SHP77 treated with DMSO at 0.1 percent for 48 hours (cell line): ENCODE data around the gene TMEM94.
"Not testable (repeated sequence)": the region's sequence is repeated elsewhere in the genome, so short reads cannot be mapped to it uniquely, and the experiment has no call there.

Experiments used
- DNase-seq: peaks from one replicate; lab custom pipeline; 2025; lab: John Stamatoyannopoulos, UW

TMEM94 gene

DNA sequence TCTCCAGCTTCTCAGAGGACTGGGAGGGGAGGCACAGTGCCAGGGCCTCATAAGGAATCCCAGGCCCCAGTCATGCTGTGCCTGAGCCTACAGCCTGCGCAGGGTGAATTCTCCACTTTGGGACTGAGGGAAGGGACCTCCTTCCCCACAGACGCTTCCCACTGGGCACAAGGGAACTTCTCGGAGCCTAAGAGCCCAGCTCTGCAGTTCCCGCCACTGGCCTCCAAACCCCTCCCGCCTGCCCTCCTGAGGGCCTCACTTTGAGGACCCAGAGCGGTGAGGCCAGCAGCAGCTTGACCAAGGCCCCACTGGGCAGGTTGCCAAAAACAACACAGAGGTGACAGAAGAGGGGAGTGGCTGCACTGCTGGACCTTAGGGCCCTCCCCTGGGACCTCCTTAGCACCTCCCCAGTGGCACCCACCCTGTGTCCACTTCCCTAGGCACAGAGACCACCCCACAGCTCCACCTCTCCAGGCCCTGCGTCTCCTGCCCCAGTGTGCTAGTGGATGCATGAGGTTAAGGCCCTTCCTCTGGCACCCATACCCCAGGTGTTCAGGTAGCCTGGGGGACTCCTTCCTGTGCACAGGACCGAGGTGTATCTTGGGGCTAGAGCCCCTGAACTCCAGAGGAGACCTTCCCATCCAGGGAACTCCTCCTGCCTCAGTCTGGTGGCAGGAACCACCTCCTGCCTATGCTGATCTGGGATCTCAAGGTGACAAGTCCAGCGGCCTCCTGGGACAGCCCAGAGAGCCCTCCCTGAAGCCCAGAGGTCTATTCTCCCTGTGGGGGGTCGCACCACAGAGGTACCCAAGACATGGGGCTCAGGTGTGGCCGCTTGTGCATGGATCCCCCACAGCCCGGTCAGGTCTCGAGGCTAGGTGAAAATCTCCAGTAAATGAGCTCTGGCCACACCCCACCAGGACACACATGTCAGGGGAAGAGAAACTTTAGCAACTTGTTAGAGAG is 55.5 kb downstream of the TMEM94 start:
- peak; percentile 28 for DNase-seq

DNA sequence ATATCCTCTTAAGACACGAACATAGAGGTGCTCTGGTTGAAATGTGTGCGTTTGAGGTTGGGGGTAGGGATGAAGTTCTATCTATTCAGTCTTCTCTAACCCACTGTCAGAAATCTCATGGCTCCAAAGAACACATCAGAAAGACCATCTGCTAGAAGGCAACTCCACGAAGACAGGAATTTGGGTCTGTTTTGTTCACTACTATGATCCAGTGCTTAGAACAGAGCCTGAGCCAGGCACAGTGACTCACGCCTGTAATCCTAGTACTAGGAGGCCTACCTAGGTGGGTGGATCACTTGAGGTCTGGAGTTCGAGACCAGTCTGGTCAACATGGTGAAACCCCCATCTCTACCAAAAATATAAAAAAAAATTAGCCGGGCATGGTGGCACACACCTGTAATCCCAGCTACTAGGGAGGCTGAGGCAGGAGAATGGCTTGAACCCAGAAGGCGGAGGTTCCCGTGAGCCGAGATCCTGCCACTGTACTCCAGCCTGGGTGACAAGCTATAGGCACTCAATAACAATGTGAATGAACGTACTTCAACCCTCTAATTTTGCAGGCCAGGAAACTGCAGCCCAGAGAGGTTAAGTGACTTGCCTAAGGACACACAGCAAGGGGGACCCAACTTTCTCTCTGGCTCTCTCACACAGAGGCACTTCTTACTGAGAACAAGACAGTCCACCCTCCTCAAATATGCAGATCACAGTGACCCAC is 56.6 kb downstream of the TMEM94 start:
- no peak for DNase-seq

DNA sequence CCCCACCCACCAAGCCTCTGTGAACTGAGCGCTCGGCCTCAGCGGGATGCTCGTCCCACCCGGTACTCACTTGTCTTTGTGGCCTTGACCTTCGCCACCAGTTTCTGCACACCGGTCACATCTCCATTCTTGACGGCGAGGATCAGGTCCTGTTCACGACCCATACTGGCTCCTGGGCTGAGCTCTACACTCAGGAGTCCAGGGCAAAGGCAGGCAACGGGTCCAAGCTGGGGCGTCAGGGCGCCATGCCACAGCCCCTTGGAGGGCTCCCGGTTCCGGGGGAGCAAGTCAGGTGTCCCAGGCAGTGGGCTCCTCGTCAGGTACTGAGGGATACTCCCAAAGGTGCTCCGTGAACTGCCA is 57.2 kb downstream of the TMEM94 start:
- no peak for DNase-seq

DNA sequence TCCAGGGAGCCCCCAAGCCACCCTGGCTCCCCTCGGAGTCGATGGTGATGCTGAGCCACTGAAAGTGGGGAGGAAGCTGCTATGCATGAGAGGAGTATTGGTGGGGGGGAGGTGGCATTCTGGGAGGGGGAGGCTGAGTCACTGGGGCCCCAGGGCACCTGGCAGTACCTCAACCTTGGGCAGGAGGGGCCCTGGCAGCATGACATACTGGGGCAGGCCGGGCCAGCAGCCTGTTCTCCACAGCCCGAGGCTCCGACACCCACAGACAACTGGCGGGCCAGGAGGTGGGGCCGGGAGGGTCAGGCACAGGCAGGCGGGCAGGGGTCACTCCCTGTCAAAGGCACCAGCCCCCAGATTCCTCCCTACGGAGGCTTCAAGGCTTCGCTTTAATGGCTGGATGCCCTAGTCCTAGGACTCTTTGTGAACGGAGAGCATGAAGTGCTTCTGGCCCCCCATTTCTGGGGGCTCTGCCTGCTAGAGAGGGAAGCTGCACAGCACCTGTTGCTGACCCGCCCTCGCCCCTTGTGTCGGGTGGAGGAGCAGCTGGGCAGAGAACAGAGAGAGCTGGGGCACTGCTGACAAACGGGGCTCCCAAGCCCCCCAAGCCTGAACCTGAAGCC is 58.0 kb downstream of the TMEM94 start:
- no peak for DNase-seq

DNA sequence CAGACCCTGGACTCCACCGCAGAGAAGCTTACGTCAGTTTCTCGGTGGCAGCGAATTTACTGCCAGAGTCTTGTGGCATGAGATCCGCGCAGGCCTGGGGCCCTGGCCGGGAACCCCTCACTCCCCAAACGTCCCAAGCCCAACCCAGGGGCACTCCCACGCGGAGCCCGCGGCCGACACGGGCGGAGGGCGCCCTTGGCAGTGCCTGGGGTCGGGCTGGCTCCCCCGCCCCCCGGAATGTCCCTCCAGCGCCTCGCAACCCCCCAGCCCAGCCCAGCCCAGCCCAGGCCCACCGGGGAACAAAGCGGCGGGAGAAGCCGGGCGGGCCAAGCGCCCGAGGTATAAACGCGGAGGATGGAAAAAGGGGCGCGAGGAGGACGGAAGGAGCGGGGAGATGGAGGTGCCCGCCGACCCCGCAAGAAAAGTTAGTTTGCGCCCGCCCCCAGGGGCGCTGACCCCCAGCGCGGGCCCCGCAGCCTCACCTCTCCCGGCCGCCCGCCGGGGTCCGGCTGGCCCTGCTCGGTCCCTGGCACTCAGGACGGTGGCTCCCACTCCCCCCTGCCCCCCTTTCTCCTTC is 58.6 kb downstream of the TMEM94 start:
- no peak for DNase-seq

DNA sequence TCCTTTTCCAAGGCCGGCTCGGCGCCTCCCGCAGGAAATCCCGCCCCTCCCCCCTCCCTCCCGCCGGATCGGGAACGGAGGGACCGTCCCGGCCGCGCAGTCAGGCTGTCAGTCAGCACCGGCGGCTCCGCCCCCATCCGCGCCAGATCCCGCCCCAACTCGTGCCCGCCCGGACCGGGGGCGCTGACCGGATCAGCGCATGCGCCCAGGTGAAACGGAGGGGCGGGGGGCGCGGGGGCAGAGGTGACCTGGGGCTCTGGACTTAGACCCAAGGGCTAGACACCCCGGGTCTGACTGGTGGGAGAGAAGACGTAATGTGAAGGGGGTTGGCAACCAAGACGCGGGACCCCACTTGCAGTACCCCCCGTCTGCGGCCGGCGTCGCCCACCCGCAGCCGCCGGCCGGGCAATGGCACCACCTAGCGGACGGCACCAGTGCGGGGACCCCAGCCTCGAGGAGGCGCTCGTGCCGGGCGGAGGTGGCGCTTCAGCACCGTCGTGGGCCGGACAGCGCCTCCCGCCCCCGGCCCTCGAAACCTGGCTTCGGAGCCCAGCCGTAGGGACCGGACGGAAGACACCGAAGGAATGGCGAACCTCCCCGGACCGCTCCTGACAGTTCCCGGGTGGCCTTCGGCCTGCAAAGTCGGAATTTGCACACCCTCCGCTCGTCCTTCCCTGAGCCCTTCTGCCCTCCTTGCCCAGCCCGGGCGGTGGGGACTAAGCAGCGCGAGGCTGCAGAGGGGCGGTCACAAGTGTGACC is 59.2 kb downstream of the TMEM94 start, which contains the start of gene CASKIN2:
Gene CASKIN2 (minus strand): TSS at position 42 of the 759 bp plus-strand sequence. CDS start 1,733 bp downstream, outside the sequence.
- peak; percentile 80 for DNase-seq

DNA sequence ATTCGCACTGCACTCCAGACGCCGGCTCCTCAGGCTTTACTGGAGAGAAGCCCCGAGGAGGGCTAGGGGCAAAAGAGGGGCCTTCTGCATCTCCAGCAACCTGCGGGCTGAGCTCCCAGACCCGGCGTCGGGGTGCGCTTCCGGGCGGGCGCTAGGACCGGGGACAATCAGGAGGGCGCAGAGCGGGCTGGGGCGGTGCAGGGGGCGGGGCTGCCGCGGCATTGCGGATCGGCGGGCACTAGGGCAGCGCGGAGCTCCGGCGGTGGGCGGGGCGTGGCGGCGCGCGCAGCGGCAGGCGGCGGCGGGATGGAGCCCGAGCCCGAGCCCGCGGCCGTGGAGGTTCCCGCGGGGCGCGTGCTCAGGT is 59.8 kb downstream of the TMEM94 start, which contains the start of gene TSEN54:
Gene TSEN54 (plus strand): TSS at position 274 of the 364 bp plus-strand sequence. CDS start 33 bp downstream, at position 307.
- DNase-seq = peak; percentile 80

DNA sequence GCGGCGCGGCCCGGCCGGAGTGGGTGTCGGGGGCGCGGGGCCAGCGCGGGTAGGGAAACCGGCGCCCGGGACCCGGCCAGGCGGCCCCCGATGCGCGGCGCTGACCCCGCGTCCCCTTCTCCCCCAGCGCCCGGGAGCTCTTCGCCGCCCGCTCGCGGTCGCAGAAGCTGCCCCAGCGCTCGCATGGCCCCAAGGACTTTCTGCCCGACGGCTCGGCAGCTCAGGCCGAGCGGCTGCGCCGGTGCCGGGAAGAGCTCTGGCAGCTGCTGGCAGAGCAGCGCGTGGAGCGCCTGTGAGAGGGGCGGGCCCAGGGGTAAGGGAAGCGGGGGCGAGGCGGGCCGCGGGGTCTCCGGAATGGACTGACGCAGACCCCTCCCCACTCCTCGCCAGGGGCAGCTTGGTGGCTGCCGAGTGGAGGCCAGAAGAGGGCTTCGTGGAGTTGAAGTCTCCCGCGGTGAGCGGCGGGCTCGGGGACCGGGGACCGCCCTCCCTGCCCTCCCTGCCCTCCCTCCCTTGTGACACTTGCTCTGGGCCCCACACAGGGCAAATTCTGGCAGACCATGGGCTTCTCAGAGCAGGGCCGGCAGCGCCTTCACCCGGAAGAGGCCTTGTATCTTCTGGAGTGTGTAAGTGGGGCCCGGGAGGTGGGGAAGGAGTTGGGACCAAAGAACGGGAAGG is 60.3 kb downstream of the TMEM94 start:
- DNase-seq = no peak

DNA sequence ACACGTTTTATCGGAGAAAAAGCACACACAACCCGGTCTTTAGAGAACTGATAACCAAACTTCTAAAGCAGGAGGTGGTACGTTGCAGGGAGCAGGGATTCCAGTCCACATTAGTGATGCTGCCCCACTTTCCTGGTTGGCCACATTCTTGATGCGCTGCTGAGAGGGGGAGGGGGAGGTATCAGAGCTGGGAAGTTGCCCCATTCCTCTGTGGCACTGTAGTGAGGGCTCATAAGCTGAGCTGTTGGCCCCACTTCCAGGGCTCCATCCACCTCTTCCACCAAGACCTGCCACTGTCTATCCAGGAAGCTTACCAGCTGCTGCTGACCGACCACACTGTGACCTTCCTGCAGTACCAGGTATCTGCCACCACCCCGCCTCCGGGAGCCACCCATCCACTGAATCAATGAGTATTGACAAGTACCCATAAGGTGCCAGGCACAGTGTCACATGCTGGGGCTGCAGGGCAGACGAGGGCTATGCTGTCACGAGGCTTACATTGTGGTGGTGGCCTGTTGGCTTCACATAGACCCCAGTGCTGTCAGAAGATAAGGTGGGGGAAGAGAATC is 60.9 kb downstream of the TMEM94 start:
- peak; percentile 4 for DNase-seq

DNA sequence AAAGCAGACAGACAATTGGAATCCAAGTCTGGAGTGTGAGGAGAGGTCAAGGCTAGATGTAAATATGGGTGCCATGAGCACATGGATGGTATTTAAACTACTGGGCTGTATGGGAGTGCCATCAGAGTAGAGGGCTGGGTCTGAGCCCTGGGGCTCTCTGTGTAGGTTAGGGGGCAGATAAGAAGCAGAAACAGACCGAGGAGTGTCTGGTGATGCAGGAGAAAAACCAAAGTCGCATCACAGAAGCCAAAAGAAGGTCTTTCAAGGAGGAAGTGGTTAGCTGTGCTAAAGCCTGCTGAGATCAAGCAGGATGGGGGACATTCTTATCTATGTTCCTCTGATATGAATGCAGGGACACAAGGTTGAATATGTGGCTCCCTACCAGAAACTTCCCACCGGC is 61.8 kb downstream of the TMEM94 start:
- DNase-seq = no peak

DNA sequence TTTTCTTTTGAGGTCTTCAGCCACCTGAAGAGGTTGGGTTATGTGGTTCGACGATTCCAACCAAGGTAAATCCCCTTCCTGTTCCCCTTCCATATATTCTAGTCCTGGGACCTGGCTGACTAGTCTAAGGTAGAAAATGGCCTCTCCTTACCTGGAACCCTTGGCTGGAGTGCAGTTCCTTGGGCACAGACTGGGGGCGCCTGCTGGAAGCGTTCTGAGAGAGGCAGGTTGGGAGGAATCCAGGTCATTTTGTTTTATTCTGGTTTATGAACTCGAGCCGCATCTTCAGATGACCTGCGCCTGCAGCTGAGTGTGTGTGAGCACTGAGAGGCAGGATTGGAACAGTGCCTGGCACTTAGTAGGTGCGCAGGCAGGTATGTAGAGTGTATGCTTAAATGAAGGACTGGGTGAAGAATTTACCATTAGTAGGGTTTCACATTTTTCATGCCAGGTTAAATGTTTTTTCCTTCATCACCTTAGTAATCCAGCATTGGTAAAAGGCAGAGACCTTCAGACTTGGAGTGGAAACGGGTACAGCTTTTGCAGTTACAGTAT is 62.6 kb downstream of the TMEM94 start:
- DNase-seq = no peak

DNA sequence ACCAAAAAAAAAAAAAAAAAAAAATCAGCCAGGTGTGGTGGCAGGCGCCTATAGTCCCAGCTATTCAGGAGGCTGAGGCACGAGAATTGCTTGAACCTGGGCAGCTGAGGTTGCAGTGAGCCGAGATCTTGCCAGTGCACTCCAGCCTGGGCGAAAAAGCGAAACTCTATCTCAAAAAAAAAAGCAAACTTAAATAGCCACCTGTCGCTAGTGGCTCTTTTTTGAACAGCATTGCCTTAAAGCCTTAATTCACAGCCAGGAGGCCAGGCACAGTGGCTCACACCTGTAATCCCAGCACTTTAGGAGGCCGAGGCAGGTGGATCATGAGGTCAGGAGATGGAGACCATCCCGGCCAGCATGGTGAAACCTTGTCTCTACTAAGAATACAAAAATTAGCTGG is 64.0 kb downstream of the TMEM94 start:
- not testable (repeated sequence) for DNase-seq

DNA sequence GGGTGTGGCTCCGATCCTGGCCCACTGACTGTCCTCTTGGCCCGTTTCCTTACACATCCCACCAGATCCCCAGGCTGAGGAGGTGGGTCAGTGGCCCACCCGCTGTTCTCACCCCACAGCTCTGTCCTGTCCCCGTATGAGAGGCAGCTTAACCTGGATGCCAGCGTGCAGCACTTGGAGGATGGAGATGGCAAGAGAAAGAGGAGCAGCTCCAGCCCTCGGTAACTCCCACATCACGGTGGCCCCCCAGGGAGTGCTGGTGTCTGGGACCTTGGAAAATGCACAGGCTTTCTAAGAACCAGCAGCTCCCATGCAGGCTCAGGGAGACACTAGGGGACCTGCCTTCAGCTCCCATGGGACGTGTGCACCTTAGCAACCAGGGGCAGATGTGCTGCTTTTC is 64.9 kb downstream of the TMEM94 start:
- no peak for DNase-seq

DNA sequence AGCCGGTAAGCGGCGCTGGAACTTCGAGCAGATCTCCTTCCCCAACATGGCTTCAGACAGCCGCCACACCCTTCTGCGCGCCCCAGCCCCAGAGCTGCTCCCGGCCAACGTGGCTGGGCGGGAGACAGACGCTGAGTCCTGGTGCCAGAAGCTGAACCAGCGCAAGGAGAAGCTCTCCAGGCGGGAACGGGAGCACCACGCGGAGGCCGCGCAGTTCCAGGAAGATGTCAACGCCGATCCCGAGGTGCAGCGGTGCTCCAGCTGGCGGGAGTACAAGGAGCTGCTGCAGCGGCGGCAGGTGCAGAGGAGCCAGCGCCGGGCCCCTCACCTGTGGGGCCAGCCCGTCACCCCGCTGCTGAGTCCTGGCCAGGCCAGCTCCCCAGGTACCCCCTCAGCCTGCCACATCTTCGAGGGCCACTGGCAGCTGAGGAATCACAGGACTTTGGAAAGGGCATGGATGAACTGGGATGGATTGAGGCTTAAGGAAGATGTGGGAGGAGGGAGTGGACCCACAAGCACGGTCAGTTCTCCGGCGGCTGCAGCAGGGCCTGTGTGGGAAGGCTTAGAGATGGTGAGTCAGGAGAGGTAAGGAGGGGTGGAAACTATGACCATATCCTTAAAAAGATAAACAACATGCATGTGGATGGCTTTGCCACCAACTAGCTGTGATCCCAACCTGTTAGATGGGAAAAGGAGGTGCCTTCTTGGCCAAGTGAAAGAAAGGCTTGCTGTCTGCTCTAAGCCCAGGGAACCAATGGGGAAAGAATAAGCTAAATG is 65.7 kb downstream of the TMEM94 start:
- DNase-seq = no peak

DNA sequence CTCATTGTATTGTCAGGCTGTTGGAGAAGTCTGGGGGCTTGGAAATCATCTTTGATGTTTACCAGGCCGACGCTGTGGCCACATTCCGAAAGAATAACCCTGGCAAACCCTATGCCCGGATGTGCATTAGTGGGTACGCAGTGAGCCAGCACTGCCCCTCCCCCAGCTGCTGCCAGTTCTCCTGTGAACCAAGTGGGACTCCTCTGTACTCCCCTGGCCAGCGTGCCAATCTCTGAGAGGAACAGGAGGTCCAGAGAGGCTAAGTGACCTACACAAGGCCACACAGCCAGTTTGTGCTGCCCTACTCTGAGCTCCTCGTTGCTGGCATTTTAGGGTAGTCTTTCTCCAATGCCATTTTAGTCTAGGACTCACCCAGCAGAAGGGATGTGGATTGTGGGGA is 67.2 kb downstream of the TMEM94 start:
- no peak for DNase-seq

DNA sequence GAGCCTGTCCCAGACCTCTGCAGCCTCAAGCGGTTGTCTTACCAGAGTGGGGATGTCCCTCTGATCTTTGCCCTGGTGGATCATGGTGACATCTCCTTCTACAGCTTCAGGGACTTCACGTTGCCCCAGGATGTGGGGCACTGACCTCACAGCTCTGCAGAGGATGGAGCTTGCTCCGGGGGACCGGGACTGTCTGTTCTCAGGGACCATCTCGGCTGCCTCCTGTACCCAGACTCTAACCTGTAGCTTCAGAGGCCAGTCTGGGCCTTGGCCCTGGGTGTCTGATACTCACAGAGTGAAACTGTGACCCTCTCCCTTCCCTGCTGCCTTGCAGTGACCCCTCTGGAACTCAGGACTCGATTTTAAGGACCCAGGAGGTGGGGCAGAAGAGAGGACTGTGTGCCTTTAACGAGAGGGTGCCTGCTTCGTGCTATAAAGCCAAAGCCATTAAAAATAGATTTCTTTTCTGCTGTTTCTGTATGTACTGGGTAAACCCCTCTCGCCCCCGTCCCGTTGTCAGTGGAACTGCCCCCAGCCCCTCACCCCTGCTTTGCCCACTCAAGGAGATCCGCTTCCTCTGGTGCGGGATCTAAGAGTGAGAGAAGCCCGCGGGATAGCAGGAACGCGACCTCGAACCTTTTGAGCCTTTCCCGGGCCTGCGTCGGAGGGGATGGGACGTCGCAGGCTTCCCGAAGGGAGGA is 68.0 kb downstream of the TMEM94 start:
- no peak for DNase-seq

DNA sequence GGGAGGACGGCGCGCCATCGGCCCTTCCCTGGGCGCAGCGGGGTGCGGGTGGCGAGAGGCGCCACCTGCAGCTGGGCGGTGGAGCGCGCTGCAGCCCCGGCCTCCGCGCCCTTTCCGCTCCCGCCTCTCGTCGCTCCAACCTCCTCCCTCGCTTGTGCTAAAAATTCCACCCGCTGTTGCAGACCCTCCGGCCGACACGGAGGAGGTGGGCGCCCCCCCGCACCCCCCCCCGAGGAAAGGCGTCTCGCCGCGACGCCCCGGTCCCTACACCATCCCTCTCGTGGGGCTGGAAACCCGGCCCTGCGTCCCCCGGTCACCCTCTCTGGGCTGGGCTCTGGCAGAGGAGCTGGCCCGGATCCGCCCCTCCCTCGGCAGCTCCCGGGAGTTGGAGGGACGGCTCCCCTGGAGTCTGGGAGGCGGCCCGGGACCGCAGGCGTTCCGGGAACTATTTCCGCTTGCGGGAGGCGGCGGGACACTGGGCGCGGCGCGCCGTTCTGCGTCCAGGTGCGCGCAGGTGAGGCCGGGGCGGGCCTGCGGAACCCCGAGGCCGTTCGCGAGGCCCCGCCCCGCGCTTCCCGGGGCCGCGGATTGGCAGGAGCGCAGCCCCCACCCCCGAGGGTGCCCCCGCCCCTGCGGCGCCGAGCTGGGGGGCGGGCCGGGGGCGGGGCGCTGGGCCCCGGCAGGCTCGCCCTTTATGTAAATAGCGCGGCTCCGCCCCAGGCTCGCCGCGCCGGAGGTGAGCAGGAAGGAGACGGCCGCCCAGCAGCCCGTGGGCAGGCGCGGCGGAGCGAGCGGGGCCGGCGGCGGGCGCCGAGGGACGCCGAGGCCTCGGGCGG is 68.8 kb downstream of the TMEM94 start, which contains the start of gene LLGL2:
Gene LLGL2 (plus strand): TSS at position 728 of the 836 bp plus-strand sequence. CDS start 17,730 bp downstream, outside the sequence.
- DNase-seq = peak; percentile 78
